ENCODE data around the gene BOD1L1.

BOD1L1 gene

GRCh38 chr4:13535708-13536361 lies 91.7 kb downstream of the BOD1L1 start:
- H3K4me3 ChIP-seq (ENCODE audit: low read depth, low read length) = no peak overlapping the region
- TF ChIP-seq CTCF (IDR thresholded peaks at IDR 0.05; ENCODE audit: borderline replicate concordance, insufficient read depth, low read depth, low read length) = no peak

GRCh38 chr4:13535118-13535517 lies 92.4 kb downstream of the BOD1L1 start:
- no peak for TF ChIP-seq CTCF (IDR thresholded peaks at IDR 0.05; ENCODE audit: borderline replicate concordance, insufficient read depth, low read depth, low read length)
- no peak overlapping the region for H3K4me3 ChIP-seq (ENCODE audit: low read depth, low read length)

- H3K4me3 ChIP-seq (ENCODE audit: low read depth, low read length) = no peak overlapping the region
- no peak for TF ChIP-seq CTCF (IDR thresholded peaks at IDR 0.05; ENCODE audit: borderline replicate concordance, insufficient read depth, low read depth, low read length)
These were observed 93.0 kb downstream of the BOD1L1 start for GRCh38 chr4:13534344-13535063.

- H3K4me3 ChIP-seq (ENCODE audit: low read depth, low read length) = no peak overlapping the region
- no peak for TF ChIP-seq CTCF (IDR thresholded peaks at IDR 0.05; ENCODE audit: borderline replicate concordance, insufficient read depth, low read depth, low read length)
These were observed 93.7 kb downstream of the BOD1L1 start for GRCh38 chr4:13533670-13534343.

GRCh38 chr4:13531625-13531998 lies 95.9 kb downstream of the BOD1L1 start:
- no peak for TF ChIP-seq CTCF (IDR thresholded peaks at IDR 0.05; ENCODE audit: borderline replicate concordance, insufficient read depth, low read depth, low read length)
- no peak overlapping the region for H3K4me3 ChIP-seq (ENCODE audit: low read depth, low read length)

- no peak overlapping the region for H3K4me3 ChIP-seq (ENCODE audit: low read depth, low read length)
- TF ChIP-seq CTCF (IDR thresholded peaks at IDR 0.05; ENCODE audit: borderline replicate concordance, insufficient read depth, low read depth, low read length) = no peak
These were observed 96.5 kb downstream of the BOD1L1 start for GRCh38 chr4:13530823-13531624.

Measured in GM12875 (cell line).